ENCODE data around the gene HOXC9. TPM values are rescaled to one million over a fixed set of nuclear protein-coding genes. Genes with fewer than 3 reads are reported as not detected.

The HOXC9 gene
- total and polyA plus RNA-seq, 7 donors: 6.4 to 31.1 (median 11.3) TPM

DNA sequence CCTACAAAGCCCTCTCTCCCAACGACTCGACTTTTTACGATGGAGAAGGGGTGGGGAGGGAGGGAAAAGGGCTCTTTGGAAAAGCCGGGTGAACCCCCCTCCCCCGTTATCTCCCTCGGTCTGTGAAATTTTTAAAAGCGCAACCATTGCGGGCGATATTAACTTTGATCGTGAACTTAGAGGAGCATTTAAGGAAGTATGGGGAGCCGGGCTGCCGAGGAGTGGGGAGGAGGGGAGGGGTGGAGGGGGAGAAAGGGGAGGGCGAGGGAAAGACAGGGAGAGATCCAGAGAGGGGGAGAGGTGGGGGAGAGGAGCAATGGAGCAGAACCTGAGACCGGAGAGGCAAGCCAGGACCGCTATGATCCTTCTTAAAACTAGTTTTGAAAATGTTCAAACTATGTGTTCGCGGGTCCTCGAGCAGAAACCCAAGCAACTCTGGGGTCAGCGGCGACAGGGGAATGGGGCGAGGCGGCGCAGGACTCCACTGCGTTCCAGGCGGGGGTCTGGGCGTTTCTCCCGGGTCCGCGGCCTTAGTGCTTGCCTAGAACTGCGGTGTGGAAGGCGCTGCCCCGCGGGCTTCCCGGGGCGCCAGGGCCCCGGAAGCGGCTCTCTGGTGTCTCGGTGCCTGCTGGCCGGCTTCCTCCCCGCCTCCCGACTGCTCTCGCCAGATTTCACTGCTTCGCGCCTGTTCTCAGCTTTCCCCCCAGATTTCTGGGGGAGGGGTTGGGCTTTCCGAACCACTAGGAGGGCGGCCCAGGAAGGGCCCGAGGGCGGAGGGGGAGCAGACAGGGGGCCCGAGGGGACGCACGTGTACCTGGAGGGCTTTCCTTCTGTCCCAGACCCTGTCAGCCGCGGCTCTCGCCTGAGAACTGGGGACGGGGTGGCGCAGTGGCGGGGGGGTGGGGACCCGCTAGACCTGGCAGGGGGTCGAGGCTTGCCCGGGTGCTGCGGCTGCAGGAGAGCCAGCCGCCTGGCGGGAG, 25.6 kb upstream of the HOXC9 start, which contains the start of gene HOTAIR:
Gene HOTAIR (minus strand): TSS at position 871 of the 980 bp plus-strand sequence.
- peak; percentile 32 to 65 (median 52) for ATAC-seq
- H3K4me1 ChIP-seq: peaks cover 5% of the 10 kb centered on the region
- peaks cover 0 to 75% (median 31%) of the 10 kb centered on the region in 3 donors for H3K27me3 ChIP-seq (ENCODE audit: insufficient read depth in 3 of 3, low read length in 2 of 3)
- H3K27ac ChIP-seq: peak within 1 kb of the TSS; percentile 71
- H3K9me3 ChIP-seq: no peaks in the 10 kb centered on the region
- peak in 1 of 2 donors; percentile 83 for DNase-seq
- TF ChIP-seq, protein P1, sequence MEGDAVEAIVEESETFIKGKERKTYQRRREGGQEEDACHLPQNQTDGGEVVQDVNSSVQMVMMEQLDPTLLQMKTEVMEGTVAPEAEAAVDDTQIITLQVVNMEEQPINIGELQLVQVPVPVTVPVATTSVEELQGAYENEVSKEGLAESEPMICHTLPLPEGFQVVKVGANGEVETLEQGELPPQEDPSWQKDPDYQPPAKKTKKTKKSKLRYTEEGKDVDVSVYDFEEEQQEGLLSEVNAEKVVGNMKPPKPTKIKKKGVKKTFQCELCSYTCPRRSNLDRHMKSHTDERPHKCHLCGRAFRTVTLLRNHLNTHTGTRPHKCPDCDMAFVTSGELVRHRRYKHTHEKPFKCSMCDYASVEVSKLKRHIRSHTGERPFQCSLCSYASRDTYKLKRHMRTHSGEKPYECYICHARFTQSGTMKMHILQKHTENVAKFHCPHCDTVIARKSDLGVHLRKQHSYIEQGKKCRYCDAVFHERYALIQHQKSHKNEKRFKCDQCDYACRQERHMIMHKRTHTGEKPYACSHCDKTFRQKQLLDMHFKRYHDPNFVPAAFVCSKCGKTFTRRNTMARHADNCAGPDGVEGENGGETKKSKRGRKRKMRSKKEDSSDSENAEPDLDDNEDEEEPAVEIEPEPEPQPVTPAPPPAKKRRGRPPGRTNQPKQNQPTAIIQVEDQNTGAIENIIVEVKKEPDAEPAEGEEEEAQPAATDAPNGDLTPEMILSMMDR (IDR thresholded peaks at IDR 0.05): no peak
- peak within 1 kb of the TSS; percentile 69 for H3K4me3 ChIP-seq
- 0 to 2% (median 1%) methylated on average over 41 to 63 of the region's 63 CpGs for WGBS, 3 donors
- H3K36me3 ChIP-seq (ENCODE audit: insufficient read depth in 1 of 2, low read depth in 1 of 2): no peaks in the 10 kb centered on the region
- intact Hi-C loops (cut with DNase I): no loop called here

DNA sequence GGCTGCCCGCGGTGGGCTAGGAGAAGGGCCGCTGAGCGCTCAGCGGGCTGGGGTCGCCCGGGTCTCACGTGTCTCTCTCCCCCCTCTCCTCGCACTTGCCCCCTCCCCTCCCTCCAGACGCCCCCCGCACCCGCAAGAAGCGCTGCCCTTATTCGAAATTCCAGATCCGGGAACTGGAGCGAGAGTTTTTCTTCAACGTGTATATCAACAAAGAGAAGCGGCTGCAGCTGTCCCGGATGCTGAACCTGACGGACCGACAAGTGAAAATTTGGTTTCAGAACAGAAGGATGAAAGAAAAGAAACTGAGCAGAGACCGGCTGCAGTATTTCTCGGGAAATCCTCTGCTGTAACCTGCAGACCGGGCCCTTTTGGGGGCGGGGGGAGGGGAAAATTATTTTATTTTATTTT, 24.9 kb upstream of the HOXC9 start:
- 1 to 4% (median 1%) methylated on average over 18 to 25 of the region's 25 CpGs for WGBS, 3 donors
- TF ChIP-seq, protein P1 (IDR thresholded peaks at IDR 0.05): no peak
- Histone ChIP-seq H3K4me3 (peak overlapping the region; percentile 69), H3K27me3 (ENCODE audit: insufficient read depth in 3 of 3, low read length in 2 of 3) (peaks cover 0 to 69% (median 33%) of the 10 kb centered on the region in 3 donors), H3K9me3 (no peaks in the 10 kb centered on the region), H3K27ac (peak overlapping the region; percentile 71), H3K36me3 (ENCODE audit: insufficient read depth in 1 of 2, low read depth in 1 of 2) (no peaks in the 10 kb centered on the region), H3K4me1 (peaks cover 5% of the 10 kb centered on the region)
- no peak for DNase-seq
- peak in 2 of 4 donors; percentile 6 to 10 for ATAC-seq
- intact Hi-C loops (cut with DNase I): no loop called here

DNA sequence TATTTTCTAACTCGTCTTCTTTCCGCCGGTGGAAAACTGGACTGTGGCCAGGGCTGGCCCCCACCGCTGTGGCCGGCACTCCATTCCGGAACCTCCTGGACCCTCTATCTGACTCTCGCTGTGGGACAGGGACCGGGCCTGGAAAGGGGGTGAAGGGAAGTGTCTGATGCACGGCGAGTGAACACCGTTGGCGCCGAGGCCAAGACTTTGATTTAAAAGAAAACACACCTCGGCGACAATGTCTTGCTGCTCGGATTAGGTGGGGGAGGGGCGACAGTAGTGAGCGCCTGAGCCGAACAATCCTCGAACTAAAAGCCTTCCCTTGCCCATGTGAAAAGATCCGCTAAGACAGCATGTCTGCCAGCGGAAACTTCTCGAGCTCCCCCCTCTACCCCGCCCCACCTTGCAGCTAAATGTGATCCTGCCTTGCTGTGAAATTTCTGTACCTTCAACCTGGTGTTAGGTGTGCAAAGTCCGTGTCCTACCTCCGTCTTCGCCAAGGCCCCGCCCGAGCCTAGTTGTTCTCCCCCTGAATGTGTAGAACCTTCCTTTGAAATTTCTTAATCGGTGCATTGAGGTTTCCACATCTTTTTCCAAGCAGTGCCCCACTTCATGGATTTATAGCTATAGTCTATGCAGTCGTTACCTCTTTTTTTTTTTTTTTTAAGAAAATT, 24.3 kb upstream of the HOXC9 start:
- H3K9me3 ChIP-seq: no peaks in the 10 kb centered on the region
- DNase-seq: peak in 1 of 2 donors; percentile 53
- WGBS, 3 donors: 30 to 34% (median 31%) methylated on average over 31 of the region's 31 CpGs
- TF ChIP-seq, protein P1 (IDR thresholded peaks at IDR 0.05): no peak
- H3K36me3 ChIP-seq (ENCODE audit: insufficient read depth in 1 of 2, low read depth in 1 of 2): no peaks in the 10 kb centered on the region
- intact Hi-C loops (cut with DNase I): loop anchor here in 1 of 2 donors (1.0 kb wide), 1 partner anchor 45 kb away; no protein-coding TSS in a partner anchor
- no peak for ATAC-seq
- H3K27ac ChIP-seq: peak overlapping the region; percentile 71
- peaks cover 0 to 64% (median 32%) of the 10 kb centered on the region in 3 donors for H3K27me3 ChIP-seq (ENCODE audit: insufficient read depth in 3 of 3, low read length in 2 of 3)
- peaks cover 5% of the 10 kb centered on the region for H3K4me1 ChIP-seq
- H3K4me3 ChIP-seq: peak overlapping the region; percentile 69

DNA sequence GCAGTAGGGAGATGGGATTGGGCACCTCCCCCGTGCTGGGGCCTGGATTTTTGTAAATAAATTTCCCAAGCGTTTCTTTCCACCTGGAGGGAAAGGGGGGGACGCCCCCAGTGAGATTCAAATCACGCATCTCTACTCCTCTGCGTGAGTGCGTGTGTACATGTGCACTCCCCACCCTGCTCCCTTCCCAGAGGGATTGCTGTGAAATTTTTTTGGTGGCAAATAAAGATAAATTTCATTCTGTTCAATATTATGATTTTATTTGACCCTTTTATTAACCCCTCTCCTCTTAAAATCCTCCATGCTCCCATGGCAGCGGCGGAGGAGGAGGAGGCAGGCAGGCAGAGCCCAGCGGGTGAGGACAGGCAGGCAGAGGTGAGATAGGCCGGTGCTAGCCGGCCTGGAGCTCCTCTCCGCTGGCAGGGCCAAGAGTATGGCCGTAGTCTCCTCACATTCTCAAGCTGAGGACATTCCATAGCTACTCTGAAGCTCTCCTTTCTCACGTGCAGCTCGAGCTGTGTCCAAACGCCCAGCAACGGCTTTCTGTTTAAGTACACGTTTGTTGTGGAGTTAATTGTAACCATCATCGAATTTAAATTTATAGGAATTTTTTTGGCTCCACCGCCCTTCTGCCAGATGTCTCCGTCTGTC, 23.7 kb upstream of the HOXC9 start:
- Histone ChIP-seq H3K9me3 (no peaks in the 10 kb centered on the region), H3K4me1 (peaks cover 5% of the 10 kb centered on the region), H3K27me3 (ENCODE audit: insufficient read depth in 3 of 3, low read length in 2 of 3) (peaks cover 0 to 58% (median 30%) of the 10 kb centered on the region in 3 donors), H3K36me3 (ENCODE audit: insufficient read depth in 1 of 2, low read depth in 1 of 2) (no peaks in the 10 kb centered on the region), H3K27ac (peak overlapping the region; percentile 71), H3K4me3 (peak overlapping the region; percentile 69)
- TF ChIP-seq, protein P1 (IDR thresholded peaks at IDR 0.05): no peak
- ATAC-seq (peak in 2 of 4 donors; percentile 29 to 35), DNase-seq (peak in 1 of 2 donors; percentile 57)
- intact Hi-C loops (cut with DNase I): loop anchor here in 1 of 2 donors (1.0 kb wide), 1 partner anchor 44 kb away; no protein-coding TSS in a partner anchor
- WGBS, 3 donors: 30 to 46% (median 43%) methylated on average over 21 of the region's 21 CpGs

All from psoas muscle (tissue), 8 donors.